SK-N-SH (cell line): ENCODE data around the gene DNAH11. TPM values are rescaled to one million over a fixed set of nuclear protein-coding genes. Genes with fewer than 3 reads are reported as not detected.

Source experiments
- CTCF ChIA-PET: fragments of 300-600, 350-600 bp; formaldehyde crosslinking; extraction: SDS; loops from one replicate; lab custom pipeline; 2021; lab: Yijun Ruan, JAX
- POLR2A ChIA-PET: fragments of 350-600 bp; sonication (Branson Sonifier 250); formaldehyde crosslinking; extraction: SDS; loops from one replicate; lab custom pipeline; 2020; ENCODE audit warnings: antibody characterized with exemption, inconsistent platforms; lab: Yijun Ruan, JAX
- DNase-seq: peaks from one replicate; pipeline ENCODE4 v3.0.0; 2012
- H2AFZ ChIP-seq: fragments of 200-600 bp; sonication (generic); 2 replicates; pipeline ENCODE4 v1.8.1; 2016; ENCODE audit warnings: antibody characterized with exemption, mild to moderate bottlenecking, low read depth
- H3F3A ChIP-seq: fragments of 200-600 bp; sonication (generic); replicated peaks from 2 replicates; pipeline ENCODE3; 2016; ENCODE audit warnings: antibody characterized with exemption, mild to moderate bottlenecking; ENCODE audit not compliant: insufficient read depth
- H3K27ac ChIP-seq, 2 experiments: fragments of 200-500 bp in 1 of 2; fragments of 200-600 bp in 1 of 2; sonication (Bioruptor generic) in 1 of 2; sonication (generic), shearing (Covaris generic) in 1 of 2; 2 replicates each; pipeline versions ENCODE4 v1.5.1 to v1.6.1; 2014 to 2016; ENCODE audit warnings: low read depth in 2 of 2, inconsistent platforms in 1 of 2, low read length in 1 of 2, mild to moderate bottlenecking in 1 of 2, mixed read lengths in 1 of 2
- H3K27me3 ChIP-seq: fragments of 200-600 bp; sonication (generic), shearing (Covaris generic); 2 replicates; pipeline ENCODE4 v1.6.1; 2016; ENCODE audit warnings: mixed run types; ENCODE audit not compliant: insufficient read depth
- H3K36me3 ChIP-seq, 2 experiments: fragments of 200-500 bp in 1 of 2; fragments of 200-600 bp in 1 of 2; sonication (Bioruptor generic) in 1 of 2; sonication (generic) in 1 of 2; replicated peaks in 1 of 2; 2 replicates each; pipeline versions ENCODE3 to v1.5.1; 2014 to 2016; ENCODE audit warnings: low read length in 1 of 2, mild to moderate bottlenecking in 1 of 2; ENCODE audit not compliant: insufficient read depth in 2 of 2, control insufficient read depth in 1 of 2
- H3K4me1 ChIP-seq, 2 experiments: fragments of 200-500 bp in 1 of 2; fragments of 200-600 bp in 1 of 2; sonication (Bioruptor generic) in 1 of 2; sonication (generic), shearing (Covaris generic) in 1 of 2; 2 replicates each; pipeline versions ENCODE4 v1.5.1 to v1.6.1; 2014 to 2016; ENCODE audit warnings: low read depth in 1 of 2, low read length in 1 of 2, mixed run types in 1 of 2; ENCODE audit not compliant: insufficient read depth in 2 of 2, control insufficient read depth in 1 of 2
- H3K4me2 ChIP-seq: fragments of 200-600 bp; sonication (generic), shearing (Covaris generic); 2 replicates; pipeline ENCODE4 v1.6.1; 2017; ENCODE audit warnings: mixed run types
- H3K4me3 ChIP-seq, 2 experiments: fragments of 200-500 bp in 1 of 2; fragments of 200-600 bp in 1 of 2; sonication (Bioruptor generic) in 1 of 2; sonication (generic), shearing (Covaris generic) in 1 of 2; 2 replicates each; pipeline versions ENCODE4 v1.5.1 to v1.8.1; 2014 to 2016; ENCODE audit warnings: low read depth in 2 of 2, inconsistent platforms in 1 of 2, low read length in 1 of 2, mild to moderate bottlenecking in 1 of 2, mixed read lengths in 1 of 2, moderate library complexity in 1 of 2
- H3K79me2 ChIP-seq: fragments of 200-600 bp; sonication (generic); 2 replicates; pipeline ENCODE4 v1.8.1; 2017; ENCODE audit warnings: mild to moderate bottlenecking; ENCODE audit not compliant: insufficient read depth
- H3K9ac ChIP-seq: fragments of 200-600 bp; sonication (generic); 2 replicates; pipeline ENCODE4 v1.6.1; 2017; ENCODE audit warnings: mixed run types
- H3K9me2 ChIP-seq: fragments of 200-600 bp; sonication (generic); 2 replicates; pipeline ENCODE4 v1.6.1; 2017; ENCODE audit warnings: mixed run types
- H3K9me3 ChIP-seq: fragments of 200-600 bp; sonication (generic); 2 replicates; pipeline ENCODE4 v1.6.1; 2017; ENCODE audit warnings: mixed run types, mild to moderate bottlenecking, moderate library complexity
- H4K20me1 ChIP-seq: fragments of 200-600 bp; sonication (generic); 2 replicates; pipeline ENCODE4 v1.6.1; 2017; ENCODE audit warnings: mild to moderate bottlenecking, mixed run types; ENCODE audit not compliant: insufficient read depth
- FOXJ3 ChIP-seq: sonication (generic); formaldehyde crosslinking; IDR thresholded peaks from 2 replicates; pipeline ENCODE4 v1.5.1; 2020; ENCODE audit warnings: mild to moderate bottlenecking, missing genetic modification reagents
- IRF3 ChIP-seq: fragments of 150-350 bp; IDR thresholded peaks from 2 replicates; pipeline ENCODE4 v1.6.1; 2016; ENCODE audit warnings: mild to moderate bottlenecking, low read depth, low read length
- MEF2A ChIP-seq: IDR thresholded peaks from 2 replicates; pipeline ENCODE4 v1.4.0; 2012; ENCODE audit warnings: low read depth, borderline replicate concordance
- MXI1 ChIP-seq: IDR thresholded peaks from 2 replicates; pipeline ENCODE4 v1.6.1; 2012; ENCODE audit warnings: mild to moderate bottlenecking, low read depth, low read length, improper control_type of control experiment
- NFIC ChIP-seq: IDR thresholded peaks from 2 replicates; pipeline ENCODE4 v1.4.0; 2012; ENCODE audit warnings: borderline replicate concordance
- POLR2AphosphoS5 ChIP-seq: IDR thresholded peaks from 2 replicates; pipeline ENCODE4 v1.6.1; 2012; ENCODE audit warnings: low read depth, low read length
- RFX5 ChIP-seq: IDR thresholded peaks from 2 replicates; pipeline ENCODE4 v1.6.1; 2012; ENCODE audit warnings: mild to moderate bottlenecking, improper control_type of control experiment, low read length
- TCF12 ChIP-seq: IDR thresholded peaks from 2 replicates; pipeline ENCODE4 v1.4.0; 2012
- USF1 ChIP-seq: IDR thresholded peaks from 2 replicates; pipeline ENCODE4 v1.4.0; 2012; ENCODE audit warnings: low read depth, borderline replicate concordance
- USF2 ChIP-seq: fragments of 150-350 bp; IDR thresholded peaks from 2 replicates; pipeline ENCODE4 v1.6.1; 2017; ENCODE audit warnings: antibody characterized with exemption, low read length, low read depth, borderline replicate concordance
- ZBTB33 ChIP-seq: IDR thresholded peaks from 2 replicates; pipeline ENCODE4 v1.4.0; 2012; ENCODE audit warnings: low read depth, borderline replicate concordance
- WGBS: methylation state at CpG from one replicate; pipeline ENCODE4 v1.1.6; 2017; ENCODE audit warnings: low lambda C conversion rate; 5-methylcytosine and 5-hydroxymethylcytosine counted together
- polyA plus RNA-seq, 3 experiments: library from polyadenylated mRNA; depleted of rRNA; stranded (reverse); fragments of >200 nt; gene quantifications; 2 replicates each; pipeline ENCODE4 v1.2.3, GENCODE V29; 2012

DNAH11 gene
- polyA plus RNA-seq, 1 of the 3 experiments (the other 2 are of a cell fraction) = 0.77 TPM

- Histone ChIP-seq H3K36me3 (no peaks in the 10 kb centered on the region), H3K4me1 (no peaks in the 10 kb centered on the region), H2AFZ (no peak overlapping the region), H3K4me2 (no peak overlapping the region), H4K20me1 (no peaks in the 10 kb centered on the region), H3K27ac (no peak overlapping the region), H3K27me3 (peaks cover 16% of the 10 kb centered on the region; the same call in 1 of the 2 replicates), H3K79me2 (no peaks in the 10 kb centered on the region), H3K4me3 (no peak overlapping the region), H3K9me2 (no peaks in the 10 kb centered on the region), H3K9me3 (no peaks in the 10 kb centered on the region), H3F3A (no peaks in the 10 kb centered on the region), H3K9ac (no peak overlapping the region)
- TF ChIP-seq ZBTB33 (no peak), MEF2A (no peak), USF2 (no peak), IRF3 (no peak), POLR2AphosphoS5 (no peak)
- 37% methylated on average over 3 of the region's 3 CpGs for WGBS
- POLR2A ChIA-PET = no interaction called here
- CTCF ChIA-PET = no interaction called here
- DNase-seq = no peak
These were observed 65.6 kb downstream of the DNAH11 start for GRCh38 chr7:21608465-21608864.

GRCh38 chr7:21611129-21611528, 68.3 kb downstream of the DNAH11 start:
- Histone ChIP-seq H3K4me1 (no peaks in the 10 kb centered on the region), H3F3A (no peaks in the 10 kb centered on the region), H3K9ac (no peak overlapping the region), H4K20me1 (no peaks in the 10 kb centered on the region), H3K4me3 (no peak overlapping the region), H2AFZ (no peak overlapping the region), H3K27ac (no peak overlapping the region), H3K9me2 (no peaks in the 10 kb centered on the region), H3K27me3 (peaks cover 16% of the 10 kb centered on the region; the same call in 1 of the 2 replicates), H3K79me2 (no peaks in the 10 kb centered on the region), H3K4me2 (no peak overlapping the region), H3K36me3 (no peaks in the 10 kb centered on the region), H3K9me3 (no peaks in the 10 kb centered on the region)
- no peak for DNase-seq
- ChIA-PET POLR2A (no interaction called here), CTCF (no interaction called here)
- no peak for TF ChIP-seq NFIC
- no peak for TF ChIP-seq FOXJ3
- no peak for TF ChIP-seq USF2
- no peak for TF ChIP-seq MXI1
- no peak for TF ChIP-seq USF1
- TF ChIP-seq TCF12 = no peak
- no peak for TF ChIP-seq RFX5
- no peak for TF ChIP-seq ZBTB33
- WGBS = 9% methylated on average over 4 of the region's 4 CpGs
